Endothelial cell of umbilical vein (primary cell): ENCODE measurements around the gene GRK5. TPM values are rescaled to one million over a fixed set of nuclear protein-coding genes. Genes with fewer than 3 reads are reported as not detected.

Source experiments
- BruUV-seq: library from RNA; stranded (reverse); fragments of 400-500 nt; replicated peaks from 2 replicates; lab custom pipeline; 2021; lab: Mats Ljungman, UMichigan
- CTCF ChIA-PET: fragments of 300-600, 350-600 bp; sonication (Branson Sonifier 250); formaldehyde crosslinking; loops from one replicate; lab custom pipeline; 2021; ENCODE audit warnings: antibody characterized with exemption, inconsistent platforms; lab: Charles Lee
- POLR2A ChIA-PET: fragments of 300-600, 350-600 bp; sonication (Branson Sonifier 250); formaldehyde crosslinking; loops from one replicate; lab custom pipeline; 2021; ENCODE audit warnings: antibody characterized with exemption, inconsistent platforms; lab: Charles Lee
- DNase-seq: peaks from one replicate; pipeline ENCODE4 v3.0.0-alpha.2; 2011; ENCODE audit warnings: low read depth, low spot score
- FAIRE-seq: peaks from 2 replicates; lab custom pipeline; 2011; peaks lifted over from hg19 to GRCh38; lab: Jason Lieb, UNC
- H2AFZ ChIP-seq: 2 replicates; pipeline ENCODE4 v1.6.0; 2012; ENCODE audit warnings: low read depth, low read length, control low read depth, inconsistent platforms
- H3K27ac ChIP-seq: 2 replicates; pipeline ENCODE4 v1.5.1; 2011; ENCODE audit warnings: low read depth, mild to moderate bottlenecking, control low read depth, low read length, moderate library complexity; ENCODE audit not compliant: insufficient read depth
- H3K27me3 ChIP-seq, 2 experiments: 2 replicates each; pipeline versions ENCODE4 v1.6.0 to v1.6.1; 2011; ENCODE audit warnings: low read length in 2 of 2, mixed read lengths in 1 of 2; ENCODE audit not compliant: control insufficient read depth in 2 of 2, insufficient read depth in 2 of 2
- H3K36me3 ChIP-seq, 2 experiments: 2 replicates in 1 of 2; 3 replicates in 1 of 2; pipeline ENCODE4 v1.5.1; 2011; ENCODE audit warnings: low read length in 2 of 2, mild to moderate bottlenecking in 1 of 2, moderate library complexity in 1 of 2; ENCODE audit not compliant: control insufficient read depth in 2 of 2, insufficient read depth in 2 of 2; ENCODE audit errors: extremely low read depth in 1 of 2
- H3K4me1 ChIP-seq: 3 replicates; pipeline ENCODE4 v1.5.1; 2011; ENCODE audit warnings: mild to moderate bottlenecking, low read length; ENCODE audit not compliant: control insufficient read depth, insufficient read depth; ENCODE audit errors: extremely low read depth
- H3K4me2 ChIP-seq: 2 replicates; pipeline ENCODE4 v1.6.1; 2011; ENCODE audit warnings: low read length, control low read depth, mixed read lengths; ENCODE audit not compliant: insufficient read depth
- H3K4me3 ChIP-seq, 3 experiments: fragments of 200-600 bp in 1 of 3; sonication (generic), shearing (Covaris generic) in 1 of 3; replicated peaks in 1 of 3; 2 replicates each; pipeline ENCODE4 v1.5.1; 2011 to 2016; ENCODE audit warnings: control low read depth in 3 of 3, low read length in 3 of 3, mild to moderate bottlenecking in 2 of 3, inconsistent platforms in 1 of 3, low read depth in 1 of 3, moderate library complexity in 1 of 3; ENCODE audit not compliant: insufficient read depth in 1 of 3
- H3K79me2 ChIP-seq: 2 replicates; pipeline ENCODE4 v1.6.0; 2012; ENCODE audit warnings: low read length, inconsistent platforms; ENCODE audit not compliant: control insufficient read depth, insufficient read depth
- H3K9ac ChIP-seq: replicated peaks from 2 replicates; pipeline ENCODE3; 2011; ENCODE audit warnings: low read length, control low read depth; ENCODE audit not compliant: insufficient read depth; ENCODE audit errors: extremely low read depth
- H3K9me1 ChIP-seq: replicated peaks from 3 replicates; pipeline ENCODE4 v1.6.0; 2011; ENCODE audit warnings: mild to moderate bottlenecking, low read length; ENCODE audit not compliant: control insufficient read depth, insufficient read depth; ENCODE audit errors: extremely low read depth
- H3K9me3 ChIP-seq: replicated peaks from 2 replicates; pipeline ENCODE4 v1.5.1; 2012; ENCODE audit warnings: low read length, inconsistent platforms; ENCODE audit not compliant: control insufficient read depth, insufficient read depth
- H4K20me1 ChIP-seq: replicated peaks from 2 replicates; pipeline ENCODE3; 2011; ENCODE audit warnings: mild to moderate bottlenecking, low read length; ENCODE audit not compliant: control insufficient read depth, insufficient read depth; ENCODE audit errors: extremely low read depth
- EZH2 ChIP-seq: IDR thresholded peaks from 2 replicates; pipeline ENCODE4 v1.6.1; 2012; ENCODE audit warnings: borderline replicate concordance, low read depth, mild to moderate bottlenecking, moderate library complexity, low read length, inconsistent platforms; ENCODE audit not compliant: severe bottlenecking
- FOS ChIP-seq: IDR thresholded peaks from 2 replicates; pipeline ENCODE4 v1.6.1; 2011; ENCODE audit warnings: mild to moderate bottlenecking, low read length, moderate library complexity, borderline replicate concordance; ENCODE audit not compliant: insufficient read depth
- GATA2 ChIP-seq: IDR thresholded peaks from 2 replicates; pipeline ENCODE4 v1.7.0; 2011; ENCODE audit warnings: low read depth, mild to moderate bottlenecking, moderate library complexity, mixed read lengths, low read length; ENCODE audit not compliant: insufficient read length, insufficient read depth
- JUN ChIP-seq: IDR thresholded peaks from 2 replicates; pipeline ENCODE4 v1.6.1; 2011; ENCODE audit warnings: borderline replicate concordance, low read depth; ENCODE audit not compliant: insufficient read length, insufficient read depth
- MYC ChIP-seq: IDR thresholded peaks from one replicate; pipeline ENCODE4 v1.6.1; 2011; ENCODE audit warnings: mild to moderate bottlenecking, low read depth, low read length
- POLR2A ChIP-seq: IDR thresholded peaks from 2 replicates; pipeline ENCODE4 v1.6.1; 2012; ENCODE audit warnings: low read depth, mild to moderate bottlenecking, control low read depth, low read length
- POLR2AphosphoS5 ChIP-seq: IDR thresholded peaks from 2 replicates; pipeline ENCODE4 v1.6.1; 2012; ENCODE audit warnings: low read depth, mild to moderate bottlenecking, control low read depth, low read length, moderate library complexity; ENCODE audit not compliant: insufficient read depth
- dilution Hi-C: fragments of 300-500 bp; cut with MboI; formaldehyde crosslinking; loops from one replicate; pipeline ENCODE4 v1.15.0; 2019; ENCODE audit warnings: low sequenced_read_pairs; ENCODE audit not compliant: extremely low pct_ligation_motif_present
- intact Hi-C: fragments of 100-400 bp; cut with micrococcal nuclease; formaldehyde crosslinking; loops from one replicate; pipeline ENCODE4 v1.10.0; 2022
- polyA plus RNA-seq, 4 experiments: library from polyadenylated mRNA; depleted of rRNA in 3 of 4; stranded (reverse) in 3 of 4; unstranded in 1 of 4; fragments of >200 nt; gene quantifications; 2 replicates each; pipeline versions ENCODE4 v1.2.1 to v1.2.3, GENCODE V29; 2011 to 2012; ENCODE audit warnings: missing spikeins in 1 of 4
- total RNA-seq: library from RNA; stranded (reverse); gene quantifications from 2 replicates; pipeline ENCODE4 v1.2.3, GENCODE V29; 2021
- TF ChIP-seq, protein P1 (sequence below), 2 donors: IDR thresholded peaks; 1 replicate in 1 of 2; 2 replicates in 1 of 2; pipeline ENCODE4 v1.5.1; 2011; ENCODE audit warnings: low read length in 2 of 2, mild to moderate bottlenecking in 2 of 2, moderate library complexity in 2 of 2, control low read depth in 1 of 2, inconsistent platforms in 1 of 2, low read depth in 1 of 2; ENCODE audit not compliant: insufficient read depth in 1 of 2; ENCODE audit errors: extremely low read depth in 1 of 2
- TF ChIP-seq, protein P2 (sequence below): IDR thresholded peaks from 2 replicates; pipeline ENCODE4 v1.6.1; 2011; ENCODE audit not compliant: insufficient read depth, insufficient read length

GRK5 gene
- total and polyA plus RNA-seq, 2 donors (not counting 3 experiments of a cell fraction or from before 2014, with no cell fraction given) = 13.1 to 29.5 TPM

GRCh38 chr10:119314486-119314885 is 107.1 kb downstream of the GRK5 start:
- dilution Hi-C loops = no loop called here
- Histone ChIP-seq H2AFZ (no peak overlapping the region), H3K36me3 (no peaks in the 10 kb centered on the region), H3K27ac (no peak overlapping the region), H3K4me1 (peaks cover 35% of the 10 kb centered on the region), H3K9me3 (no peaks in the 10 kb centered on the region), H3K4me3 (no peak overlapping the region), H3K79me2 (peaks cover 4% of the 10 kb centered on the region), H4K20me1 (no peaks in the 10 kb centered on the region), H3K9ac (no peak overlapping the region), H3K4me2 (no peak overlapping the region), H3K27me3 (no peaks in the 10 kb centered on the region), H3K9me1 (no peaks in the 10 kb centered on the region)
- intact Hi-C loops = no loop called here
- POLR2A ChIA-PET = no interaction called here
- FAIRE-seq (no peak), DNase-seq (no peak)
- CTCF ChIA-PET = no interaction called here
- BruUV-seq = no TSS peak
- TF ChIP-seq POLR2AphosphoS5 = no peak
- TF ChIP-seq, protein P1, sequence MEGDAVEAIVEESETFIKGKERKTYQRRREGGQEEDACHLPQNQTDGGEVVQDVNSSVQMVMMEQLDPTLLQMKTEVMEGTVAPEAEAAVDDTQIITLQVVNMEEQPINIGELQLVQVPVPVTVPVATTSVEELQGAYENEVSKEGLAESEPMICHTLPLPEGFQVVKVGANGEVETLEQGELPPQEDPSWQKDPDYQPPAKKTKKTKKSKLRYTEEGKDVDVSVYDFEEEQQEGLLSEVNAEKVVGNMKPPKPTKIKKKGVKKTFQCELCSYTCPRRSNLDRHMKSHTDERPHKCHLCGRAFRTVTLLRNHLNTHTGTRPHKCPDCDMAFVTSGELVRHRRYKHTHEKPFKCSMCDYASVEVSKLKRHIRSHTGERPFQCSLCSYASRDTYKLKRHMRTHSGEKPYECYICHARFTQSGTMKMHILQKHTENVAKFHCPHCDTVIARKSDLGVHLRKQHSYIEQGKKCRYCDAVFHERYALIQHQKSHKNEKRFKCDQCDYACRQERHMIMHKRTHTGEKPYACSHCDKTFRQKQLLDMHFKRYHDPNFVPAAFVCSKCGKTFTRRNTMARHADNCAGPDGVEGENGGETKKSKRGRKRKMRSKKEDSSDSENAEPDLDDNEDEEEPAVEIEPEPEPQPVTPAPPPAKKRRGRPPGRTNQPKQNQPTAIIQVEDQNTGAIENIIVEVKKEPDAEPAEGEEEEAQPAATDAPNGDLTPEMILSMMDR (IDR thresholded peaks at IDR 0.05; ENCODE audit: extremely low read depth in 1 of 2, insufficient read depth in 1 of 2, low read depth in 1 of 2, low read length in 2 of 2) = no peak
- TF ChIP-seq POLR2A = no peak
- TF ChIP-seq, protein P2, sequence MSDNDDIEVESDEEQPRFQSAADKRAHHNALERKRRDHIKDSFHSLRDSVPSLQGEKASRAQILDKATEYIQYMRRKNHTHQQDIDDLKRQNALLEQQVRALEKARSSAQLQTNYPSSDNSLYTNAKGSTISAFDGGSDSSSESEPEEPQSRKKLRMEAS = no peak
- no peak for TF ChIP-seq EZH2
- no peak for TF ChIP-seq MYC
- no peak for TF ChIP-seq FOS
- no peak for TF ChIP-seq GATA2
- TF ChIP-seq JUN = no peak
